Coronary artery (tissue), 2 donors: ENCODE results near the gene LINGO3.

Experiments used
- DNase-seq: peaks from one replicate; pipeline ENCODE4 v3.0.0-alpha.2; 2017; ENCODE audit warnings: low spot score
- H3K27ac ChIP-seq, 2 donors: fragments of 200-600 bp; sonication (generic); one replicate each; pipeline ENCODE4 v1.5.1; 2016 to 2019
- H3K4me3 ChIP-seq: fragments of 200-600 bp; sonication (generic); 2 replicates; pipeline ENCODE4 v1.5.1; 2016; ENCODE audit warnings: mild to moderate bottlenecking, moderate library complexity
- CTCF ChIP-seq: fragments of 200-600 bp; sonication (generic); IDR thresholded peaks from one replicate; pipeline ENCODE4 v1.5.1; 2019; ENCODE audit warnings: antibody characterized with exemption

Gene LINGO3

GRCh38 chr19:2308114-2308556 is at the start of gene LINGO3:
LINGO3 (minus strand) TSS chr19:2308154; CDS start chr19:2291776, 16,378 bp downstream.
- no peak for TF ChIP-seq CTCF
- Histone ChIP-seq H3K27ac (no peak within 1 kb of the TSS), H3K4me3 (peak within 1 kb of the TSS; percentile 54)
- no peak for DNase-seq

GRCh38 chr19:2356036-2356646 is 48.2 kb upstream of the LINGO3 start:
- H3K4me3 ChIP-seq, result no peak overlapping the region

GRCh38 chr19:2355168-2356035 is 47.4 kb upstream of the LINGO3 start:
- no peak overlapping the region for H3K4me3 ChIP-seq
- no peak for DNase-seq
- H3K27ac ChIP-seq, result no peak overlapping the region
- no peak for TF ChIP-seq CTCF

More at GRCh38 chr19:2356036-2356646, 48.2 kb upstream of the LINGO3 start:
- TF ChIP-seq CTCF, result no peak
- no peak for DNase-seq
- no peak overlapping the region for H3K27ac ChIP-seq

GRCh38 chr19:2354670-2355069 is 46.7 kb upstream of the LINGO3 start:
- Histone ChIP-seq H3K27ac (no peak overlapping the region), H3K4me3 (no peak overlapping the region)
- DNase-seq, result no peak
- no peak for TF ChIP-seq CTCF

- Histone ChIP-seq H3K4me3 (no peak overlapping the region), H3K27ac (no peak overlapping the region)
- no peak for TF ChIP-seq CTCF
- DNase-seq, result no peak
Observed at GRCh38 chr19:2353887-2354592, 46.1 kb upstream of the LINGO3 start.

GRCh38 chr19:2353159-2353886 is 45.4 kb upstream of the LINGO3 start:
- TF ChIP-seq CTCF, result no peak
- H3K4me3 ChIP-seq, result no peak overlapping the region
- no peak for DNase-seq
- H3K27ac ChIP-seq, result no peak overlapping the region
